HG03060 (cell line): ENCODE data around the gene PCNX1.
"Not testable (repeated sequence)": the region's sequence is repeated elsewhere in the genome, so short reads cannot be mapped to it uniquely, and the experiment has no call there.

Source experiments
- ATAC-seq: cut with Tn5 transposase; IDR thresholded peaks from one replicate; pipeline ENCODE4 v1.9.1; 2021; ENCODE audit warnings: low read depth, moderate number of reproducible peaks; ENCODE audit not compliant: unreplicated experiment

Gene PCNX1

GRCh38 chr14:70909733-70910614, 2.7 kb downstream of the PCNX1 start:
- no peak for ATAC-seq

- ATAC-seq, result no peak
Measured at GRCh38 chr14:70915415-70915814, 8.2 kb downstream of the PCNX1 start.

GRCh38 chr14:70916300-70916699, 9.0 kb downstream of the PCNX1 start:
- ATAC-seq, result no peak

GRCh38 chr14:70916799-70917198, 9.5 kb downstream of the PCNX1 start:
- ATAC-seq, result no peak

- no peak for ATAC-seq
Measured at GRCh38 chr14:70917633-70918032, 10.4 kb downstream of the PCNX1 start.

GRCh38 chr14:70919774-70920173, 12.5 kb downstream of the PCNX1 start:
- ATAC-seq, result no peak

GRCh38 chr14:70920608-70921007, 13.3 kb downstream of the PCNX1 start:
- ATAC-seq, result no peak

- ATAC-seq, result no peak
Measured at GRCh38 chr14:70921669-70922068, 14.4 kb downstream of the PCNX1 start.

GRCh38 chr14:70924521-70924920, 17.3 kb downstream of the PCNX1 start:
- no peak for ATAC-seq

GRCh38 chr14:70926235-70926830, 19.1 kb downstream of the PCNX1 start:
- no peak for ATAC-seq

- ATAC-seq, result no peak
Measured at GRCh38 chr14:70931008-70931407, 23.7 kb downstream of the PCNX1 start.

GRCh38 chr14:70934084-70934483, 26.8 kb downstream of the PCNX1 start:
- no peak for ATAC-seq

- no peak for ATAC-seq
Measured at GRCh38 chr14:70934502-70935134, 27.4 kb downstream of the PCNX1 start.

- ATAC-seq, result no peak
Measured at GRCh38 chr14:70935135-70935534, 27.9 kb downstream of the PCNX1 start.

- not testable (repeated sequence) for ATAC-seq
Measured at GRCh38 chr14:70939693-70940092, 32.4 kb downstream of the PCNX1 start.

GRCh38 chr14:70941637-70942341, 34.5 kb downstream of the PCNX1 start:
- ATAC-seq, result not testable (repeated sequence)

- no peak for ATAC-seq
Measured at GRCh38 chr14:70942342-70942706, 35.1 kb downstream of the PCNX1 start.

GRCh38 chr14:70942721-70943120, 35.5 kb downstream of the PCNX1 start:
- not testable (repeated sequence) for ATAC-seq

GRCh38 chr14:70943838-70944237, 36.6 kb downstream of the PCNX1 start:
- ATAC-seq, result no peak

- ATAC-seq, result no peak
Measured at GRCh38 chr14:70947739-70948138, 40.5 kb downstream of the PCNX1 start.

GRCh38 chr14:70952485-70952884, 45.2 kb downstream of the PCNX1 start:
- no peak for ATAC-seq
